ENCODE results near the gene ZNF229. TPM values are rescaled to one million over a fixed set of nuclear protein-coding genes. Genes with fewer than 3 reads are reported as not detected.

The ZNF229 gene
- total RNA-seq, 1 experiment from 2014 or later, result 6.2 TPM

DNA sequence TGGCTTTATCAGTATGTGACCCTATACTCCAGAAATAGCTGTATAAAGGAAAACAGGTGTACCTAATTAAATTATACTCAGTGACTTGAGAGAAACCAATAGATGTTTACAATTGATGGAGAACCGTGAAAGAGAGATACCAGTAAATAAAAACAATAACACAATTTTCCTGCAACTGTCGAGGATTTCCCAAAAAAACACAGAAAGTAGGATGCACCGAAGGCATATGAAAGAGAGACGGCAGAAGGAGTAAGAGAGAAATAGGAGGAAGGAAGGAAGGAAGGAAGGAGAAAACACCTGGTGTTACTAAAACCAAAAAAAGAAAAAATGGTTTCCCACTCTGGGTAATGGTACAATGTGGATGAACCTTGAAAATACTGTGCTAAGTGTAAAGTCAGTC lies 6.8 kb upstream of the ZNF229 start:
- ChIA-PET POLR2A (ENCODE audit: unreplicated experiment) (no interaction called here), CTCF (no interaction called here)
- no peak overlapping the region for H3K27ac ChIP-seq (ENCODE audit: low read length)
- no TSS peak for BruUV-seq (replicated peaks)
- no peaks in the 10 kb centered on the region for H3K9me2 ChIP-seq (replicated peaks; ENCODE audit: low read length)
- H3K9ac ChIP-seq (ENCODE audit: low read length), result no peak overlapping the region
- no peak for DNase-seq
- intact Hi-C loops (cut with micrococcal nuclease), result no loop called here
- H3K27me3 ChIP-seq (ENCODE audit: low read length), result no peaks in the 10 kb centered on the region
- H3K9me3 ChIP-seq (ENCODE audit: low read length), result no peaks in the 10 kb centered on the region
- H3K4me3 ChIP-seq (ENCODE audit: low read length), result no peak overlapping the region
- no peaks in the 10 kb centered on the region for H3K79me2 ChIP-seq (ENCODE audit: low read length)
- H3K36me3 ChIP-seq (ENCODE audit: low read depth, low read length), result no peaks in the 10 kb centered on the region
- H3F3A ChIP-seq (ENCODE audit: low read length, unreplicated experiment), result no peaks in the 10 kb centered on the region
- TF ChIP-seq EZH2 (IDR thresholded peaks at IDR 0.05; ENCODE audit: low read length, unreplicated experiment) (no peak), CTCF (conservative IDR thresholded peaks at IDR 0.05; ENCODE audit: low read depth, low read length) (no peak), EZH2phosphoT487 (IDR thresholded peaks at IDR 0.05; ENCODE audit: borderline replicate concordance, low read length) (no peak)
- ATAC-seq, result no peak
- no peaks in the 10 kb centered on the region for H3K4me1 ChIP-seq (ENCODE audit: insufficient read depth, low read length)
- no peaks in the 10 kb centered on the region for H4K20me1 ChIP-seq (ENCODE audit: low read length)
- H2AFZ ChIP-seq (ENCODE audit: low read length), result no peak overlapping the region
- no peak overlapping the region for H3K4me2 ChIP-seq (ENCODE audit: low read length)

GRCh38 chr19:44452367-44452766 lies 4.1 kb upstream of the ZNF229 start:
- H3K36me3 ChIP-seq (ENCODE audit: low read depth, low read length), result no peaks in the 10 kb centered on the region
- ChIA-PET CTCF (no interaction called here), POLR2A (ENCODE audit: unreplicated experiment) (no interaction called here)
- H3K9me3 ChIP-seq (ENCODE audit: low read length), result peaks cover 7% of the 10 kb centered on the region; the same call in 1 of the 2 replicates
- no peaks in the 10 kb centered on the region for H3K9me2 ChIP-seq (replicated peaks; ENCODE audit: low read length)
- H3K9ac ChIP-seq (ENCODE audit: low read length), result no peak overlapping the region
- BruUV-seq (replicated peaks), result no TSS peak
- H3K4me1 ChIP-seq (ENCODE audit: insufficient read depth, low read length), result no peaks in the 10 kb centered on the region
- no peaks in the 10 kb centered on the region for H3K27me3 ChIP-seq (ENCODE audit: low read length)
- intact Hi-C loops (cut with micrococcal nuclease), result no loop called here
- ATAC-seq (no peak), DNase-seq (no peak)
- H2AFZ ChIP-seq (ENCODE audit: low read length), result no peak overlapping the region
- H3F3A ChIP-seq (ENCODE audit: low read length, unreplicated experiment), result no peaks in the 10 kb centered on the region
- H3K79me2 ChIP-seq (ENCODE audit: low read length), result no peaks in the 10 kb centered on the region
- H4K20me1 ChIP-seq (ENCODE audit: low read length), result no peaks in the 10 kb centered on the region
- no peak overlapping the region for H3K4me2 ChIP-seq (ENCODE audit: low read length)
- H3K27ac ChIP-seq (ENCODE audit: low read length), result no peak overlapping the region
- TF ChIP-seq EZH2phosphoT487 (IDR thresholded peaks at IDR 0.05; ENCODE audit: borderline replicate concordance, low read length) (no peak), CTCF (conservative IDR thresholded peaks at IDR 0.05; ENCODE audit: low read depth, low read length) (no peak), EZH2 (IDR thresholded peaks at IDR 0.05; ENCODE audit: low read length, unreplicated experiment) (no peak)
- H3K4me3 ChIP-seq (ENCODE audit: low read length), result no peak overlapping the region

DNA sequence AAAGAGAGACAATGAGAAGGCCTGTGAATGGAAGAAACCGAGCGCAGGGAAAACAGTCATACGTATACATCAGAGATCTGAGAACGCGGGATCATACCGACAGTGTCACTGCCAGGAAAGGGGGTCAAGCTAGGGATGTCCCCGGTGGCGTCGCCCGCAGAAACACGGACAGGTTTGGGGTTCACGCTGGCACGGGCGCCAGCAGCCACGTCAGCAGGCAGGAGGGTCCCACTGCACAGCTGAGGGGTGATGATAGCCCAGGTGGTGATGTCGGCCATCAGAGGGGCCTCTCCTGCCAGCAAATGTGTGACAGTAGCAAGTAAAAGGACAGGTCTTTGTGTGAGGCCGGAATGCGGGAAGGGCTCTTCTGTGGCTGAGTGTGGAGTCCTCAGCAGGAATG lies 3.4 kb upstream of the ZNF229 start:
- no peaks in the 10 kb centered on the region for H3K79me2 ChIP-seq (ENCODE audit: low read length)
- TF ChIP-seq CTCF (conservative IDR thresholded peaks at IDR 0.05; ENCODE audit: low read depth, low read length) (no peak), EZH2 (IDR thresholded peaks at IDR 0.05; ENCODE audit: low read length, unreplicated experiment) (no peak)
- H3K9me3 ChIP-seq (ENCODE audit: low read length), result peaks cover 7% of the 10 kb centered on the region; the same call in 1 of the 2 replicates
- H2AFZ ChIP-seq (ENCODE audit: low read length), result no peak overlapping the region
- H4K20me1 ChIP-seq (ENCODE audit: low read length), result no peaks in the 10 kb centered on the region
- no peak overlapping the region for H3K4me3 ChIP-seq (ENCODE audit: low read length)
- intact Hi-C loops (cut with micrococcal nuclease), result no loop called here
- no peak overlapping the region for H3K4me2 ChIP-seq (ENCODE audit: low read length)
- no peaks in the 10 kb centered on the region for H3K27me3 ChIP-seq (ENCODE audit: low read length)
- POLR2A ChIA-PET (ENCODE audit: unreplicated experiment), result no interaction called here
- no peaks in the 10 kb centered on the region for H3K4me1 ChIP-seq (ENCODE audit: insufficient read depth, low read length)
- no peak overlapping the region for H3K9ac ChIP-seq (ENCODE audit: low read length)
- no peaks in the 10 kb centered on the region for H3F3A ChIP-seq (ENCODE audit: low read length, unreplicated experiment)
- BruUV-seq (replicated peaks), result no TSS peak
- H3K9me2 ChIP-seq (replicated peaks; ENCODE audit: low read length), result no peaks in the 10 kb centered on the region
- no peak overlapping the region for H3K27ac ChIP-seq (ENCODE audit: low read length)
- H3K36me3 ChIP-seq (ENCODE audit: low read depth, low read length), result no peaks in the 10 kb centered on the region
- CTCF ChIA-PET, result no interaction called here
- DNase-seq (no peak), ATAC-seq (no peak)
